Right renal cortex interstitium (tissue), 3 donors: ENCODE measurements around the gene LRRC51. TPM values are rescaled to one million over a fixed set of nuclear protein-coding genes. Genes with fewer than 3 reads are reported as not detected.

Source experiments
- DNase-seq, 3 donors: peaks; one replicate each; pipeline ENCODE4 v3.0.0-alpha.2; 2013; ENCODE audit warnings: low read depth in 3 of 3, low spot score in 2 of 3
- polyA plus RNA-seq, 3 donors: library from polyadenylated mRNA; unstranded; fragments of 120-200 nt; gene quantifications; one replicate each; pipeline ENCODE4 v1.2.1, GENCODE V29; 2013; ENCODE audit not compliant: insufficient read length in 3 of 3

Gene LRRC51
- 10 to 100 TPM; 23.5 to 25.7 (median 25.3) TPM for polyA plus RNA-seq

- DNase-seq: peak; percentile 99 to 100 (median 99)
Observed at GRCh38 chr11:72080326-72081183, at the start of gene LRRC51, which contains the start of gene NUMA1. TSS of gene LRRC51 (plus strand) at chr11:72080850. CDS start at chr11:72089084, 8,234 bp downstream. TSS of gene NUMA1 (minus strand) at chr11:72080542. CDS start at chr11:72035943, 44,599 bp downstream.

- DNase-seq: no peak
Observed at GRCh38 chr11:72036687-72037086, 44.0 kb upstream of the LRRC51 start.

- no peak for DNase-seq
Observed at GRCh38 chr11:72037554-72038311, 42.9 kb upstream of the LRRC51 start.

- DNase-seq: no peak
Observed at GRCh38 chr11:72038491-72038890, 42.2 kb upstream of the LRRC51 start.

- peak in 1 of 3 donors; percentile 38 for DNase-seq
Observed at GRCh38 chr11:72039031-72039855, 41.4 kb upstream of the LRRC51 start.

- DNase-seq: no peak
Observed at GRCh38 chr11:72039856-72040401, 40.7 kb upstream of the LRRC51 start.

- peak; percentile 94 to 96 (median 94) for DNase-seq
Observed at GRCh38 chr11:72040491-72041363, 39.9 kb upstream of the LRRC51 start.

- DNase-seq: peak in 2 of 3 donors; percentile 53 to 62
Observed at GRCh38 chr11:72041364-72042063, 39.1 kb upstream of the LRRC51 start.

- no peak for DNase-seq
Observed at GRCh38 chr11:72042064-72042745, 38.4 kb upstream of the LRRC51 start.

GRCh38 chr11:72045849-72046248 is 34.8 kb upstream of the LRRC51 start:
- peak in 1 of 3 donors; percentile 41 for DNase-seq

GRCh38 chr11:72048766-72049460 is 31.7 kb upstream of the LRRC51 start:
- no peak for DNase-seq

GRCh38 chr11:72058416-72059034 is 22.1 kb upstream of the LRRC51 start:
- DNase-seq: no peak

- no peak for DNase-seq
Observed at GRCh38 chr11:72061739-72062396, 18.8 kb upstream of the LRRC51 start.

- DNase-seq: no peak
Observed at GRCh38 chr11:72066855-72067254, 13.8 kb upstream of the LRRC51 start.

- no peak for DNase-seq
Observed at GRCh38 chr11:72067266-72067665, 13.4 kb upstream of the LRRC51 start.

- no peak for DNase-seq
Observed at GRCh38 chr11:72067676-72068075, 13.0 kb upstream of the LRRC51 start.

GRCh38 chr11:72069200-72069599 is 11.4 kb upstream of the LRRC51 start:
- no peak for DNase-seq
